Measurements from ENCODE around the gene TRAPPC2L.
"Not testable (repeated sequence)": the region's sequence is repeated elsewhere in the genome, so short reads cannot be mapped to it uniquely, and the experiment has no call there.

DNA sequence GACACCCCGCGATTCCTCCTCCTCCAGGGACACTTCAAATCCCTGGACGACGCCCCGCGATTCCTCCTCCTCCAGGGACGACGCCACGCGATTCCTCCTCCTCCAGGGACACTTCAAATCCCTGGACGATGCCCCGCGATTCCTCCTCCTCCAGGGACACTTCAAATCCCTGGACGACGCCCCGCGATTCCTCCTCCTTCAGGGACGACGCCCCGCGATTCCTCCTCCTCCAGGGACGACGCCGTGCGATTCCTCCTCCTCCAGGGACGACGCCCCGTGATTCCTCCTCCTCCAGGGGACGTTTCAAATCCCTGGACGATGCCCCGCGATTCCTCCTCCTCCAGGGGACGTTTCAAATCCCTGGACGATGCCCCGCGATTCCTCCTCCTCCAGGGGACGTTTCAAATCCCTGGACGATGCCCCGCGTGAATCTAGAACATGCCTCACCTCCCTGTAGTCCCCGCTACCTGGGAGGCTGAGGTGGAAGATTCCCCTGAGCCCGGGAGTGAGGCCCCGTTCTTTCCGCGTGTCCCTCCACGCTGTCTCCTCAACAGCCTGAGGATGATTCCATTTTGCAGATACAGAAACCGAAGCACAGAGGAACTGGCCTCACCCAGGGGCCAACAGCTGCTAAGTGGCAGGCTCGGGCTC is 32.9 kb downstream of the TRAPPC2L start:
- TF ChIP-seq, protein P1, sequence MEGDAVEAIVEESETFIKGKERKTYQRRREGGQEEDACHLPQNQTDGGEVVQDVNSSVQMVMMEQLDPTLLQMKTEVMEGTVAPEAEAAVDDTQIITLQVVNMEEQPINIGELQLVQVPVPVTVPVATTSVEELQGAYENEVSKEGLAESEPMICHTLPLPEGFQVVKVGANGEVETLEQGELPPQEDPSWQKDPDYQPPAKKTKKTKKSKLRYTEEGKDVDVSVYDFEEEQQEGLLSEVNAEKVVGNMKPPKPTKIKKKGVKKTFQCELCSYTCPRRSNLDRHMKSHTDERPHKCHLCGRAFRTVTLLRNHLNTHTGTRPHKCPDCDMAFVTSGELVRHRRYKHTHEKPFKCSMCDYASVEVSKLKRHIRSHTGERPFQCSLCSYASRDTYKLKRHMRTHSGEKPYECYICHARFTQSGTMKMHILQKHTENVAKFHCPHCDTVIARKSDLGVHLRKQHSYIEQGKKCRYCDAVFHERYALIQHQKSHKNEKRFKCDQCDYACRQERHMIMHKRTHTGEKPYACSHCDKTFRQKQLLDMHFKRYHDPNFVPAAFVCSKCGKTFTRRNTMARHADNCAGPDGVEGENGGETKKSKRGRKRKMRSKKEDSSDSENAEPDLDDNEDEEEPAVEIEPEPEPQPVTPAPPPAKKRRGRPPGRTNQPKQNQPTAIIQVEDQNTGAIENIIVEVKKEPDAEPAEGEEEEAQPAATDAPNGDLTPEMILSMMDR (IDR thresholded peaks at IDR 0.05; ENCODE audit: poor library complexity): not testable (repeated sequence)
- TF ChIP-seq EZH2phosphoT487 (IDR thresholded peaks at IDR 0.05; ENCODE audit: low read depth, severe bottlenecking, unreplicated experiment): not testable (repeated sequence)

Measured in hepatocyte (in vitro differentiated cells).